IMR-90 (cell line): ENCODE data around the gene TRPC6. TPM values are rescaled to one million over a fixed set of nuclear protein-coding genes. Genes with fewer than 3 reads are reported as not detected.

Experiments
- ATAC-seq: fragments of 200-7000 bp; cut with Tn5 transposase; 2 replicates; pipeline ENCODE4 v1.9.1; 2020; ENCODE audit warnings: low read depth, mild to moderate bottlenecking, moderate library complexity
- BruUV-seq: library from RNA; stranded (reverse); fragments of 400-500 nt; replicated peaks from 2 replicates; lab custom pipeline; 2021; lab: Mats Ljungman, UMichigan
- CTCF ChIA-PET: fragments of 300-600 bp; formaldehyde crosslinking; extraction: SDS; loops from one replicate; lab custom pipeline; 2021; ENCODE audit warnings: antibody characterized with exemption; lab: Yijun Ruan, JAX
- POLR2A ChIA-PET: fragments of 300-600 bp; sonication (Branson Sonifier 250); formaldehyde crosslinking; loops from one replicate; lab custom pipeline; 2022; ENCODE audit warnings: antibody characterized with exemption; ENCODE audit not compliant: unreplicated experiment; lab: Charles Lee
- DNase-seq: peaks from one replicate; pipeline ENCODE4 v3.0.0; 2013
- H2AFZ ChIP-seq: replicated peaks from 2 replicates; pipeline ENCODE3; 2013; ENCODE audit warnings: low read length, mild to moderate bottlenecking; ENCODE audit not compliant: poor library complexity
- H2AK5ac ChIP-seq: 2 replicates; pipeline ENCODE4 v1.6.1; 2013; ENCODE audit warnings: low read depth, low read length, inconsistent platforms
- H2AK9ac ChIP-seq: replicated peaks from 2 replicates; pipeline ENCODE3; 2013; ENCODE audit warnings: mild to moderate bottlenecking, low read depth, low read length, moderate library complexity; ENCODE audit not compliant: poor library complexity
- H2BK120ac ChIP-seq: 2 replicates; pipeline ENCODE4 v1.6.1; 2013; ENCODE audit warnings: low read depth, low read length, inconsistent platforms
- H2BK15ac ChIP-seq: 3 replicates; pipeline ENCODE4 v1.6.1; 2013; ENCODE audit warnings: low read depth, low read length, inconsistent platforms
- H2BK20ac ChIP-seq: 2 replicates; pipeline ENCODE4 v1.6.1; 2013; ENCODE audit warnings: low read depth, mild to moderate bottlenecking, inconsistent platforms, low read length, moderate library complexity
- H2BK5ac ChIP-seq: 2 replicates; pipeline ENCODE4 v1.6.1; 2013; ENCODE audit warnings: mild to moderate bottlenecking, low read depth, low read length, inconsistent platforms; ENCODE audit not compliant: poor library complexity, severe bottlenecking
- H3K14ac ChIP-seq: replicated peaks from 2 replicates; pipeline ENCODE4 v1.6.1; 2013; ENCODE audit warnings: low read depth, low read length, inconsistent platforms
- H3K18ac ChIP-seq: 2 replicates; pipeline ENCODE4 v1.6.1; 2013; ENCODE audit warnings: low read depth, low read length, control low read depth
- H3K23ac ChIP-seq: 2 replicates; pipeline ENCODE4 v1.6.1; 2013; ENCODE audit warnings: low read depth, low read length, inconsistent platforms
- H3K27ac ChIP-seq: 2 replicates; pipeline ENCODE4 v1.5.1; 2013; ENCODE audit warnings: mild to moderate bottlenecking, control low read depth, low read length; ENCODE audit not compliant: insufficient read depth
- H3K27me3 ChIP-seq: 2 replicates; pipeline ENCODE4 v1.6.1; 2013; ENCODE audit warnings: low read length; ENCODE audit not compliant: control insufficient read depth, insufficient read depth
- H3K36me3 ChIP-seq: 2 replicates; pipeline ENCODE4 v1.6.1; 2013; ENCODE audit warnings: low read length, mixed read lengths; ENCODE audit not compliant: control insufficient read depth, insufficient read depth
- H3K4ac ChIP-seq: 2 replicates; pipeline ENCODE4 v1.6.1; 2013; ENCODE audit warnings: low read depth, low read length, inconsistent platforms
- H3K4me1 ChIP-seq: 2 replicates; pipeline ENCODE4 v1.6.1; 2013; ENCODE audit warnings: low read length, mixed read lengths; ENCODE audit not compliant: control insufficient read depth, insufficient read depth
- H3K4me2 ChIP-seq: 2 replicates; pipeline ENCODE4 v1.6.1; 2013; ENCODE audit warnings: low read depth, mild to moderate bottlenecking, control low read depth, low read length, moderate library complexity
- H3K4me3 ChIP-seq: 2 replicates; pipeline ENCODE4 v1.5.1; 2013; ENCODE audit warnings: low read depth, mild to moderate bottlenecking, control low read depth, low read length, moderate library complexity; ENCODE audit not compliant: insufficient read depth
- H3K56ac ChIP-seq: 2 replicates; pipeline ENCODE4 v1.6.1; 2013; ENCODE audit warnings: low read length, inconsistent platforms; ENCODE audit not compliant: insufficient read depth; ENCODE audit errors: extremely low read depth
- H3K79me1 ChIP-seq, 2 experiments: 2 replicates each; pipeline ENCODE4 v1.6.1; 2013; ENCODE audit warnings: low read length in 2 of 2, inconsistent platforms in 1 of 2, low read depth in 1 of 2
- H3K9ac ChIP-seq: 2 replicates; pipeline ENCODE4 v1.6.1; 2013; ENCODE audit warnings: low read depth, low read length, control low read depth
- H3K9me1 ChIP-seq: 2 replicates; pipeline ENCODE4 v1.6.1; 2013; ENCODE audit warnings: low read length, inconsistent platforms; ENCODE audit not compliant: insufficient read depth
- H3K9me3 ChIP-seq: 2 replicates; pipeline ENCODE4 v1.6.1; 2013; ENCODE audit warnings: low read length; ENCODE audit not compliant: control insufficient read depth, insufficient read depth
- H4K20me1 ChIP-seq: 2 replicates; pipeline ENCODE4 v1.6.1; 2013; ENCODE audit warnings: low read length, inconsistent platforms; ENCODE audit not compliant: insufficient read depth
- H4K5ac ChIP-seq: 2 replicates; pipeline ENCODE4 v1.6.1; 2013; ENCODE audit warnings: mild to moderate bottlenecking, low read depth, low read length, control low read depth
- H4K8ac ChIP-seq, 2 experiments: 2 replicates each; pipeline ENCODE4 v1.6.1; 2013; ENCODE audit warnings: low read depth in 2 of 2, low read length in 2 of 2, control low read depth in 1 of 2, inconsistent platforms in 1 of 2
- H4K91ac ChIP-seq: 2 replicates; pipeline ENCODE4 v1.6.1; 2013; ENCODE audit warnings: low read depth, low read length, inconsistent platforms; ENCODE audit not compliant: insufficient read depth
- CEBPB ChIP-seq: IDR thresholded peaks from 2 replicates; pipeline ENCODE4 v1.6.1; 2012; ENCODE audit warnings: low read depth, low read length, improper control_type of control experiment
- MAFK ChIP-seq: IDR thresholded peaks from 2 replicates; pipeline ENCODE4 v1.6.1; 2012; ENCODE audit warnings: low read depth, low read length, improper control_type of control experiment
- MXI1 ChIP-seq: IDR thresholded peaks from 2 replicates; pipeline ENCODE4 v1.6.1; 2012; ENCODE audit warnings: low read depth, mild to moderate bottlenecking, low read length, moderate library complexity, borderline replicate concordance
- RAD21 ChIP-seq: IDR thresholded peaks from 2 replicates; pipeline ENCODE4 v1.6.1; 2012; ENCODE audit warnings: low read length, improper control_type of control experiment
- WGBS, 2 experiments: methylation state at CpG; one replicate each; pipeline versions ENCODE4 v1.1.5 to v1.1.7; 2013; ENCODE audit warnings: missing lambda C conversion rate in 2 of 2; ENCODE audit not compliant: insufficient read length in 1 of 2; ENCODE audit errors: extremely low coverage in 2 of 2; 5-methylcytosine and 5-hydroxymethylcytosine counted together
- dilution Hi-C: fragments of 300-500 bp; cut with HindIII; formaldehyde crosslinking; loops from one replicate; pipeline ENCODE4 v1.14.3; 2018; ENCODE audit warnings: low sequenced_read_pairs; ENCODE audit not compliant: unreplicated experiment
- in situ Hi-C: fragments of 300-500 bp; cut with MboI; formaldehyde crosslinking; loops from 3 replicates; pipeline ENCODE4 v1.14.3; 2019; ENCODE audit warnings: low sequenced_read_pairs, inconsistent platforms, mixed read lengths
- intact Hi-C: fragments of 100-400 bp; cut with micrococcal nuclease; formaldehyde crosslinking; loops from 2 replicates; pipeline ENCODE4 v1.10.0; 2022
- polyA plus RNA-seq, 3 experiments: library from polyadenylated mRNA; depleted of rRNA; stranded (reverse); fragments of >200 nt; gene quantifications; 2 replicates each; pipeline ENCODE4 v1.2.3, GENCODE V29; 2012; ENCODE audit warnings: low replicate concordance in 1 of 3
- total RNA-seq: library from RNA; depleted of rRNA; stranded (reverse); fragments of >200 nt; gene quantifications from 2 replicates; pipeline ENCODE4 v1.2.3, GENCODE V29; 2012
- TF ChIP-seq, protein P1 (sequence below): conservative IDR thresholded peaks from 2 replicates; pipeline ENCODE4 v1.5.1; 2012; ENCODE audit warnings: mild to moderate bottlenecking, low read depth, low read length, improper control_type of control experiment

The TRPC6 gene
- total and polyA plus RNA-seq, 2 of the 4 experiments (the other 2 are of a cell fraction), result 0.99 to 2.3 TPM

DNA sequence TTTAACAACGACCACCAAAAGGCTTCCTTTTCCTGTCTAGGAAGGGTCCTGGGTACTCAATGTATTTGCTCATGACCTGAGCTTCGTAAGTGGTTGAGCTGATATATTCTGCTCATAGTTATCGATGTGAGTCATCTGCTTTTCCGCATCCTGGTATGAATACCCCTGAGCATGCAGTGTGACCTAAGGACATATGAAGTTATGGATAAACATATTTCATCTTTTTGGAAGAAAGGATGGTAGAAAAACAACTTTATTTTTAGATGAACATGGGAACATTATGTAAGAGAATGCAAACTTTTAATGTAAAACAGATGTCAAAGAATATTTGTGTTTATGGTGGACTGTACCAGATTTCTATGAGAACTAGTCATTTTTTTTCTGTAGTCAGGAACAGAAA is 28.4 kb downstream of the TRPC6 start:
- Histone ChIP-seq H3K4me3 (no peak overlapping the region), H3K18ac (peak overlapping the region; percentile 100; the same call in 1 of the 2 replicates), H4K91ac (peak overlapping the region; percentile 93), H4K5ac (peak overlapping the region; percentile 99; the same call in 1 of the 2 replicates), H3K27me3 (no peaks in the 10 kb centered on the region), H3K56ac (no peak overlapping the region), H2AK9ac (no peak overlapping the region), H3K79me1 (peaks cover 11 to 18% of the 10 kb centered on the region in 2 experiments; a peak in 2 of 4 replicates), H3K23ac (0 out of 2 replicates have a peak overlapping the region, but pooled peaks have one; percentile 23), H3K36me3 (no peaks in the 10 kb centered on the region), H4K20me1 (no peaks in the 10 kb centered on the region), H3K4me2 (no peak overlapping the region), H3K9me1 (peaks cover 7% of the 10 kb centered on the region), H2BK120ac (peak overlapping the region; percentile 99), H2AFZ (no peak overlapping the region), H3K4ac (peak overlapping the region; percentile 97), H2AK5ac (peak overlapping the region; percentile 97; the same call in 1 of the 2 replicates), H4K8ac (peak overlapping the region; percentile 88 to 98; a peak in 3 of 4 replicates), H2BK15ac (peak overlapping the region; percentile 99; the same call in 2 of the 3 replicates), H3K27ac (no peak overlapping the region), H3K4me1 (peaks cover 16% of the 10 kb centered on the region), H3K14ac (peak overlapping the region; percentile 97), H3K9ac (no peak overlapping the region), H2BK20ac (peak overlapping the region; percentile 99), H2BK5ac (peak overlapping the region; percentile 95), H3K9me3 (no peaks in the 10 kb centered on the region)
- no TSS peak for BruUV-seq
- ChIA-PET POLR2A (no interaction called here), CTCF (no interaction called here)
- dilution Hi-C loops (no loop called here), intact Hi-C loops (no loop called here), in situ Hi-C loops (no loop called here)
- TF ChIP-seq, protein P1, sequence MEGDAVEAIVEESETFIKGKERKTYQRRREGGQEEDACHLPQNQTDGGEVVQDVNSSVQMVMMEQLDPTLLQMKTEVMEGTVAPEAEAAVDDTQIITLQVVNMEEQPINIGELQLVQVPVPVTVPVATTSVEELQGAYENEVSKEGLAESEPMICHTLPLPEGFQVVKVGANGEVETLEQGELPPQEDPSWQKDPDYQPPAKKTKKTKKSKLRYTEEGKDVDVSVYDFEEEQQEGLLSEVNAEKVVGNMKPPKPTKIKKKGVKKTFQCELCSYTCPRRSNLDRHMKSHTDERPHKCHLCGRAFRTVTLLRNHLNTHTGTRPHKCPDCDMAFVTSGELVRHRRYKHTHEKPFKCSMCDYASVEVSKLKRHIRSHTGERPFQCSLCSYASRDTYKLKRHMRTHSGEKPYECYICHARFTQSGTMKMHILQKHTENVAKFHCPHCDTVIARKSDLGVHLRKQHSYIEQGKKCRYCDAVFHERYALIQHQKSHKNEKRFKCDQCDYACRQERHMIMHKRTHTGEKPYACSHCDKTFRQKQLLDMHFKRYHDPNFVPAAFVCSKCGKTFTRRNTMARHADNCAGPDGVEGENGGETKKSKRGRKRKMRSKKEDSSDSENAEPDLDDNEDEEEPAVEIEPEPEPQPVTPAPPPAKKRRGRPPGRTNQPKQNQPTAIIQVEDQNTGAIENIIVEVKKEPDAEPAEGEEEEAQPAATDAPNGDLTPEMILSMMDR, result no peak
- TF ChIP-seq CEBPB (no peak), RAD21 (no peak), MXI1 (no peak), MAFK (no peak)
- no peak for ATAC-seq
- peak; percentile 41 for DNase-seq
- WGBS, 2 experiments, result no CpG with 5 or more reads among the region's 4 CpGs
